GM21447 (cell line): ENCODE results near the gene SGO2.
"Not testable (repeated sequence)": the region's sequence is repeated elsewhere in the genome, so short reads cannot be mapped to it uniquely, and the experiment has no call there.

Experiments
- ATAC-seq: cut with Tn5 transposase; IDR thresholded peaks from one replicate; pipeline ENCODE4 v1.9.1; 2021; ENCODE audit not compliant: unreplicated experiment

Gene SGO2

GRCh38 chr2:200620606-200621390 lies 94.8 kb downstream of the SGO2 start:
- no peak for ATAC-seq

DNA sequence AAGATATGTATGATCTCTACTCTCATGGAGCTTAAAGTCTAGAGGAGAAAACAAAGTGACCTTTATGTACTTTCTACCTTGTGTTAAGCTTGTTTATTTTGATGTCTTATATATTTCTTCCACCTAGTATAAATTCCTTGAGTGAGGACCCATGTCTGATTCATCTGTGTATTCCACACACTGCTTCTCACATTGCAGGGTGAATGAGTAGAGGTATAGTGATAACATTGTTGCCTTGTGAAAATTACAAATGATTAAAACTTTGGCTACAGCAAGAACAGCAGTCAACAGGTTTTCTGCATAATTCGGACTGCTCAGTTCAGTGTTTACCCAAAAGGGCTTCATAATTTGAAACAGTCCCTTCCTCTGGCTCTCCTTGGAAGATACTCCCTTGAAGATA lies 96.1 kb downstream of the SGO2 start:
- ATAC-seq, result no peak

DNA sequence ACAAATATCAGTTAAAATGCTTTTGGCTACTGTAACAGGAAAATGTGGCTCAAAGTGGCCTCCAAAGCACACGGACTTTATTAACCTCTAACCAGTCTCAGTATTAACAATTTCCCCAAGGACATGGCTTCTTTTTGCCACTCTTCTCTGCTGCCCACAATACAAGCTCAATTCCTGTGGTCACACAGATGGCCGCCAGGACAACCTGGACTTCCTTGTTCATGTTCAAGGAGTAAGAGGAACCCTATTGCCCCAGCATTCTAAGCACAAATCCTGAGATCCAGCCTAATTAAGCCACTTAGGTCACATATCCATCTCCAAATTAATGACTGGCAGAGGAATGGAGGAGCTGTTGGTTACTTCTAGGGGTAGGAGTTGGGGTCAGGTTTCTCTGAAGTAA lies 98.0 kb downstream of the SGO2 start:
- no peak for ATAC-seq

GRCh38 chr2:200624658-200625057 lies 98.7 kb downstream of the SGO2 start:
- no peak for ATAC-seq

DNA sequence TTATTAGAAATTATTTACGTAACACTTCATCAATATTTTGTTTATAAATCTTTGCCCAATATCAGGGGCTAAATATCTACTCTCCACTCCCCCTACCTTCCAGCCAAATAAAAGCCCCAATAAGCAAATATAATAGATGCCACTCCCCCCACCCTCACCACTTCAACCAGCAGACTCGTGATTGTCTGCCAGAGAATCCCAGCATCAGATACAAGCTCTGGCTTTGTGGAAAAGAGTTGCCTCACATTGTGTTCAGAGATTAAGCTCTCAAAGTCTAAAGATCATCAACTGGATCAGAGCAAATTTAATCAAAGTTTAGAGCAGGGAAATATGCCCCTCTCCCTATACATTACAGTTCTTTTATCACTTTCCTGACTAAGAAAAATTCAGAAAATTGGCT lies 99.3 kb downstream of the SGO2 start:
- no peak for ATAC-seq

- ATAC-seq, result no peak
These were observed 100.0 kb downstream of the SGO2 start for GRCh38 chr2:200625958-200626363.

- no peak for ATAC-seq
These were observed 101.2 kb downstream of the SGO2 start for GRCh38 chr2:200627110-200627770.

DNA sequence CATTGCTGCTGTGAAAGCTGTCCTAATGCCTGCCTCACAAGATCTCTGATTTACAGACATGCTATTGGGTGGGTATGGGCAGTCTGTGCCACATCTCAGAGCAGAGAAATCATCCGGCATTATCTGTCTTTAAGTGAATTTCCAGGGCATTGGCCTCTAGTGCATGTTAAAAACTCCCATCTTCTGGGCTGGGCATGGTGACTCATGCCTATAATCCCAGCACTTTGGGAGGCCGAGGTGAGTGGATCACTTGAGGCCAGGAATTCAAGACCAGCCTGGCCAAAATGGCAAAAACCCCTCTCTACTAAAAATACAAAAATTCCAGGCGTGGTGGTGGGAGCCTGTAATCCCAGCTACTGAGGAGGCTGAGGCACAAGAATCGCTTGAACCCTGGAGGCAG lies 102.5 kb downstream of the SGO2 start:
- not testable (repeated sequence) for ATAC-seq

DNA sequence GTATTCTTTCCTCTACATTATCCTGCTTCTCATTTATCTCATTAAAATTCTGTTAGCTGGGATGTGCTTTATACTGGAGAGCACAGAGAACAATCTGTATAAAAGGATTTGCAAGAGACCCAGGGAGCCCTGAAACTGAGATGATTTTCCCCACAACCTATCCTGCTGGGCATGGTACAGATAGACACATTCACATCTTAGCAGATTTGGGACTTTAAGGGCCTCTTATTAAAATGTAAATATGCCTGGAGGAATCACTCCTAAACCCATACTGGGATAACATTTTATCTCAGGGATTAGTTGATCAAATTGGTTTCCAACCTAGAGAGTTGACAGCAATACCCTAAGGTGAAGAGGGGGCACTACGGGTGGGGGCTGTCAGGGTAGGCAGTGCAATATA lies 105.3 kb downstream of the SGO2 start:
- ATAC-seq, result no peak
